MM.1S (cell line): ENCODE data around the gene CCNG1.

Experiments
- EZH2phosphoT487 ChIP-seq: fragments of 300-600 bp; sonication (generic); IDR thresholded peaks from 2 replicates; pipeline ENCODE4 v1.6.1; 2018; ENCODE audit warnings: antibody characterized with exemption, low read length
- TF ChIP-seq, protein P1 (sequence below): fragments of 300-600 bp; sonication (generic); IDR thresholded peaks from 2 replicates; pipeline ENCODE4 v1.5.1; 2016; ENCODE audit warnings: antibody characterized with exemption, low read length, mixed read lengths

DNA sequence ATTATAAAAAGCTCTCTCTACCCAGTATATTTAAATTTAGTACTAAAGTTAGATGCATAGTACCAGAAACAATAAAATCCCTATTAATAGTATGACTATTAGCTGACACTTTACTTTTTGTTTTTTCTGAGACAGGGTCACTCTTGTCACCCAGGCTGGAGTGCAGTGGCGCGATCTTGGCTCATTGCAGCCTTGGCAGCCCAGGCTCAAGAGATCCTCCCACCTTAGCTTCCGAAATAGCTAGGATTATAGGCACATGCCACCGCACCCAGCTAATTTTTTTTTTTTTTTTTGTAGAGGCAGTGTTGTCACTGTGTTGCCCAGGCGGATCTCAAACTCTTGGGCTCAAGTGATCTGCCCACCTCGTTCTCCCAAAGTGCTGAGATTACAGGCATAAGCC lies 8.0 kb downstream of the CCNG1 start:
- TF ChIP-seq, protein P1, sequence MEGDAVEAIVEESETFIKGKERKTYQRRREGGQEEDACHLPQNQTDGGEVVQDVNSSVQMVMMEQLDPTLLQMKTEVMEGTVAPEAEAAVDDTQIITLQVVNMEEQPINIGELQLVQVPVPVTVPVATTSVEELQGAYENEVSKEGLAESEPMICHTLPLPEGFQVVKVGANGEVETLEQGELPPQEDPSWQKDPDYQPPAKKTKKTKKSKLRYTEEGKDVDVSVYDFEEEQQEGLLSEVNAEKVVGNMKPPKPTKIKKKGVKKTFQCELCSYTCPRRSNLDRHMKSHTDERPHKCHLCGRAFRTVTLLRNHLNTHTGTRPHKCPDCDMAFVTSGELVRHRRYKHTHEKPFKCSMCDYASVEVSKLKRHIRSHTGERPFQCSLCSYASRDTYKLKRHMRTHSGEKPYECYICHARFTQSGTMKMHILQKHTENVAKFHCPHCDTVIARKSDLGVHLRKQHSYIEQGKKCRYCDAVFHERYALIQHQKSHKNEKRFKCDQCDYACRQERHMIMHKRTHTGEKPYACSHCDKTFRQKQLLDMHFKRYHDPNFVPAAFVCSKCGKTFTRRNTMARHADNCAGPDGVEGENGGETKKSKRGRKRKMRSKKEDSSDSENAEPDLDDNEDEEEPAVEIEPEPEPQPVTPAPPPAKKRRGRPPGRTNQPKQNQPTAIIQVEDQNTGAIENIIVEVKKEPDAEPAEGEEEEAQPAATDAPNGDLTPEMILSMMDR: no peak
- TF ChIP-seq EZH2phosphoT487: no peak
